Nucleus accumbens (tissue), 56 donors: ENCODE results near the gene TLCD2.
"Not testable (repeated sequence)": the region's sequence is repeated elsewhere in the genome, so short reads cannot be mapped to it uniquely, and the experiment has no call there.

Experiments used
- DNase-seq, 56 donors: peaks; one replicate each; lab custom pipeline; 2025; lab: John Stamatoyannopoulos, UW

TLCD2 gene

GRCh38 chr17:1718362-1719165 lies 8.4 kb upstream of the TLCD2 start:
- no peak for DNase-seq

GRCh38 chr17:1716912-1717695 lies 6.9 kb upstream of the TLCD2 start:
- peak; percentile 62 to 94 (median 86) for DNase-seq

DNA sequence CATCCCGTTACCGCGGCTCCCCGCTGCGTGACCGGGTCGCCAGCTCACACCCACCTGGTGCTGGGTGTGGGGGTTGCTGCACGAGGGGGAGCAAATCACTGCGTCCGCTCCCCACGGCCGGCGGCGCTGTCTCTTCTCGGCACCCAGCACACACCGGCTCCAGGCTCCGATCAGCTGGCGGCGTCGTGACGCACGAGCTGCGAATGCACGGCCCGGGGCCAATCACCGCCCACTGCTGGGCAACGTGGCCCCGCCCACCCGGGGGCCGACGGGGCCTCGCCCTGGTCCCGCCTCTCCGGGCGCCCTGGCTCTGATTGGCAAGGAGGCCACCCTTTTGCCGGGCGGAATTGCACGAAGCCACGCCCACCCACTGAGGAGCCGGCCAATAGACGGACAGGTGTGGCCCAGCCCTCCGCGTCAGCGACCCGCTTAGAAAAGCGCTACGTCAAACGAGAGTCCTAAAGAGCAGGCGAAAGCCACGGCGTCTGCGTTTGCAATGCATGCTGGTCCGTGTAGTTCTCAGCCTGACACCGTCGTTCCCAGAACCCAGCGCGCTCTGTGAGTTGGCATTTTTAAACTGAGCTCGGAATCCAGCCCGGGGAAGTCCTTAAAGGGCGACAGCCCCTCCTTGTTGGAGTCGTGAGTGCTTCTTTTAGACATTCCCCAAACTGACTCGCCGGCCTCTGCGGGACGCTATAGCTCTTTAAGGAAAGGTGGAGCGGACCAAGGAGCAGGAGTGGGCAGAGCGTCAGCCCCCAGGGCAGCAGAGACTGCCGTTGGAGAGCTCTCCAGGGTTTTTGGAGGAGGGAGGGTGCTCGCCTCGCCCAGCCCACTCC lies 6.1 kb upstream of the TLCD2 start:
- peak; percentile 87 to 100 (median 100) for DNase-seq

DNA sequence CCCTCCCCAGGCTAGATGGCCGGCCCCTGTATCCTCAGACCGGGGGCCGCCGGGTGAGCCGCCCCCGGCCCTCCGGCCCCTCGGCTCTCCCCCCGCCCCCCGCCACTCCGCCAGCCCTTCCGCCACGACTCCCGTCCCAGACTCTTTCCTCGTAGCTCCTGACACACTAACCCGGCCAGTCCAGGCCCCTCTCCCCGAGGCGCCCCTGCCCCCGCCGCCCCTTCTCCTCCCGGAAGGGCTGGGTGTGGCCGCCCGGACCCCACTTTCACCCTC lies 5.6 kb upstream of the TLCD2 start:
- DNase-seq: no peak

DNA sequence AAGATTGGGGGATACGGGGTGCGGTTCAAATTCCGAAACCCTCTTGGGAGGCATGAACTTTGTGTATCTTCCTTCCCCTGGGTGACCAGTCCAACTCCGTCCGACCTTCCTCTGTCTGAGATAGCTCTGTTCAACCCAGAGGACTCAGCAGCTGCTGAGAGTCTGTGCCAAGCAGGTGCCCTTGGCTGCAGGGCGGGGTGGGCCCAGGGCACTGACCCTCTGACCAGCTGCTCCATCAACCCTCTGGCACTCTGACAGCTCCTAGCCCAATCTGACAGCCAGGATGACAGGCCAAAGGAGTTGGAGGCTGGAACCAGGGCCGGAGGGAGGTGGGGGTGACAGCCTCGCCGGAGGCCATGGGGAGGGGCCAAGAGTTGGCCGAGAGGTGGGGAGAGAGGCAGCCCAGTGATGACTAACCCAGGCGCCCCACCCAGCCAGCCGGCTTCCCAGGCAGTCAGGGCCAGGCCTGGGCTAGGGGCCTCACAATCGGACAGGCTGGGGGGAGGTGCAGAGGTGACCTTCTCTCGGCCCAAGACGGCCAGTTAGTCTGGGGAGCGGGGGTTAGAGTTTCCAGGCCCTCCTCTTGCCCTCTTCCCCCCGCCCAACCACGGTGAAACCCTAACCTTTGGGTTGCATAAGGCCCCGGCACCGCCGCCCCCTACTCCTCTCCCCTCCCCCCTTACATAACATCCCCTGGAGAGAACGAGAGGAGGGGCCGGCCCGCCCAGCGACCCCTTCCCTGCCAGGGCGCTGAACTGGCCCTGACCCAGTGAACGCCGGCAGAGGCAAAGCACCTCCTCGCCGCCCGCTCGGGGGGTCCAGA lies 5.0 kb upstream of the TLCD2 start:
- peak in 29 of 56 donors; percentile 5 to 85 (median 42) for DNase-seq

DNA sequence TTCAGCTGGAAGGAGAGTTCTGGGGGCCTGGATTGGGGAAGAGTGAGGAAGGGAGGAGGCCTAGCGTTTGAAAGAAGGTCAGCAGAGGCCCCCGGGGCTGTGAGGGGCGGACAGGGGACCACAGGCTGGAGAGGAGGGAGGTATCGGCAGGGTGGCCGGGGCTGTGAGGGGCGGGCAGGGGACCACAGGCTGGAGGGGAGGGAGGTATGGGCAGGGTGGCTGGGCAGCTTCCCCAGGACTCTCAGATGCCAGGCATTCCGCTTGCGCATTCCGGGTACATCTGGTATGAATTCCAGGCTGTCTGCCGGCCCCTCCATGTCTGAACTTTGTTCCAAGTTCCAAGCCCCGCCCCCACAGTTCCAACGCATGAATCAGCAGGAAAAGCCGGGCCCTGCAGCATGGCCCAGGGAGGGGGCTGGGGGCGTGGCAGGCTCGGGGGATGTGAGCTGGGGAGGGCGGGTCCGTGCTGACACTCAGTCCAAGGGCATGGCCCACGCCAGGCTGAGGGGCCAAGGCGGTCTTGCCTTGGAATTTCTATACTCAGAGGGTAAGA lies 4.3 kb upstream of the TLCD2 start:
- peak in 52 of 56 donors; percentile 15 to 87 (median 62) for DNase-seq

GRCh38 chr17:1713878-1714426 lies 3.8 kb upstream of the TLCD2 start:
- peak in 1 of 56 donors; percentile 26 for DNase-seq

DNA sequence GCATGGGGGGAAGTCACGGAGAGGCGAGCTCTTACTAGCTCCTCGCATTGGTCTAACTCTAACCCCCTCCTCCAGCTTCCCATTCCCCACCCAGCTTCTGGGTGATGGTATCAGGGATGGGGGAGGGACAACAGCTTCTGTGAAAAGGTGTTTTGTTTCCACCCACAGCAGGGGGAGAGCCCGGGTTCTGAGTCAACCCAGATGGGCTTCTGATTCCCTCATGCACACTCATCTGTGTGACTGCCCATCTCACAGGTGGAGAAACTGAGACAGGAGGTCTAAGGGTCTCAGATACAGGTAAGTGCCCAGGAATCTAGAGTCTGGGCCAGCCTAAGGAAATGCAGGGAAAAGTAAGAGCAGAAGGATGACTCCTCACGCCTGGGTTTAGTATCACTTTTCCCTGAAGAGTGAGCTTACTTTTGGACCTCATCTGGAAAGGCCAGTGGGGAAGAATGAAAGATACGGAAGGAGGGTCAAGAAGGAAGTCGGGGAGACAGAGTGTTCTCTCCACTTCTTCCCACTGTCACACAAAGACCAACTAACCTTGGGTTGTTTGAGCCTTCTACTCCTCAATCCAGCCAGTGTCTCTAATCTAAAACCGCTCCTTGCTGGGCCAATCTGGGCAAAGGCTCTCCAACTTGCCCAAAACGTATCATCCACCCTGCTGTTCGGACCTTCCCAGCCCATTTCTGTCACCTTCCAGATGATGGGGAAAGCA lies 3.1 kb upstream of the TLCD2 start:
- DNase-seq: no peak

GRCh38 chr17:1712271-1712670 lies 2.1 kb upstream of the TLCD2 start:
- DNase-seq: no peak

- no peak for DNase-seq
These were observed 1.6 kb upstream of the TLCD2 start for GRCh38 chr17:1711804-1712203.

- DNase-seq: no peak
These were observed 803 bp upstream of the TLCD2 start for GRCh38 chr17:1710807-1711553.

DNA sequence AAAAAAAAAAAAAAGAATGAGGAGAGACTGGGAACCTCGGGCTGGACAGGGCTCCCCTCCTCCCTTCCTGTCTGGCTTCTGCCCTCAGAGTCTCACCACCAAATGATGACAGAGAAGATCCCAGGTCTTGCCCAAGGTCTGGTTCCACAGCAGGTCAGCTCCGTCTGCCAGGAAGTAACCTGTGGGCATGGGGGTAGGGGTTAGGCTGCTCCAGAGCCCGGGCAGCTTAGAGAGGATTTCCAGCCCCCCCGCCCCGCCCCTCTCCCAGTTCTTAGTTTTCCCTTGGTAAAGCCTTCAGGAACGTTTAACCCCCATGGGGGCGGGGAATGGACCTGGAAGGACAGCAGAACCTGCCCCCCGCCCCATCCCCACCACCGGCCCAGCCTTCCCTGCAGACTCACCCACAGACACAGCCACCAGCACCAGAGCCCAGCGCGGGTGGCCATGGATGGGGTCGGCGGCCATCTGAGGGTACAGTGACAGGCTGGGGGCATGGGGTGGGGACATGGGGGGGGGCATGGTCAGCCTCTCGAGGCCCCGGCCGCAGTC lies 700 bp downstream of the TLCD2 start:
- no peak for DNase-seq

DNA sequence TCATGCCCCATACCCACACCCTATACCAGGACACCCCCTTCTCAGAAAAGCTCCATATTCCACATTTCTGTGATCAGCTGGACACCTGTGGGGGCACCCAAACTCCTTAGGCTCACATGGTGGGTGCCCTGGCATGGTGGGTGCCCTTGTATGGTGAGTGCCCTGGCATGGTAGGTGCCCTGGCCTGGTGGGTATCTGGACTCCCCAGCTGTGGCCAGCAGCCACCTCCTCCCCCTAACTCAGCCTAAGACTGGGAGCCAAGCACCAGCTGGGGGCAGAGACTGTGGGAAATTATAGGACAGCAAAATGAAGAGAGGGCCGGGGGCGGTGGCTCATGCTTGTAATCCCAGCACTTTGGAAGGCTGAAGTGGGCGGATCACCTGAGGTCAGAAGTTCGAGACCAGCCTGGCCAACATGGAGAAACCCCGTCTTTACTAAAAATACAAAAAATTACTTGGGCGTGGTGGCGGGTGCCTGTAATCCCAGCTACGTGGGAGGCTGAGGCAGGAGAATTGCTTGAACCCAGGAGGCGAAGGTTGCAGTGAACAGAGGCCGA lies 1.3 kb downstream of the TLCD2 start:
- DNase-seq: not testable (repeated sequence)

DNA sequence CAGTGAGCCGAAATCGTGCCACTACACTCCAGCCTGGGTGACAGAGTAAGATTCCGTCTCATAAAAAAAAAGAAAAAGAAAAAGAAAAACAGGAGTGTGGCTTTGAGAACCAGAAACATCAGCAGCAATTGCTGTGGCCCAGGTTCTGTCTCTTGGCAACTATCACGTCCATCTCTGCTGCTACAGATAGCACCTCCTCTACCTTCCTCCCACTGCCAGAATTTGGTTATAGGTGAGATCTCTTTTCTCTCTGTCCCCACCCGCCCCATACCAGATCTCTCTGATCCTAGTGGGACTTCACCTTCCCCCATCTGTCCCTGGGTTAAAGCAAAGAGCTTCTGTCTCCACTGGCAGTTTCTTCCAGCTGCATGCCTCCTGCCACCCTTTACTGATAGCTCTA lies 3.1 kb downstream of the TLCD2 start:
- no peak for DNase-seq

GRCh38 chr17:1705004-1705403 lies 5.2 kb downstream of the TLCD2 start:
- DNase-seq: no peak

DNA sequence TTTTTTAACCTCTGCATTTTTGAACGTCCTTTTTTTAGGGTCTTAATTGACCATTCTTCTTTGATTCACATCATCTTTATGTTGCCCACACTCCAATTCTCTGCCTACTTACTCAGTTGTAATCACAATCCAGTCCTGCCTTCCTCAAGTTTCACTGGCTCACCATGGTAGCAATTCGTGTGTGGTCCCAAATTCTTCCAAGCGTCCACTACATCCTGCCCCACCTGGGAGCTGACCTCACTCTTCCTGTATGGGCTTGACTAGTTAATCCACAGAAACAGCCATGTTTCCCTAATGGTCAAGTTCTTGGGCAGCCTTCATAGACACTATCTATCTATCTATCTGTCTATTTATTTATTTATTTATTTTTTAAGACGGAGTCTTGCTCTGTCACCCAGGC lies 7.1 kb downstream of the TLCD2 start:
- no peak for DNase-seq

GRCh38 chr17:1699891-1700290 lies 10.3 kb downstream of the TLCD2 start:
- not testable (repeated sequence) for DNase-seq

GRCh38 chr17:1697681-1698080 lies 12.5 kb downstream of the TLCD2 start:
- DNase-seq: no peak
